OCI-LY1 (cell line): ENCODE data around the gene COX19.

Experiments
- H2AFZ ChIP-seq: fragments of 200-600 bp; sonication (generic), shearing (Covaris generic); 2 replicates; pipeline ENCODE4 v1.6.0; 2014; ENCODE audit warnings: antibody characterized with exemption, mild to moderate bottlenecking, low read length
- H3F3A ChIP-seq: fragments of 200-600 bp; sonication (generic), shearing (Covaris generic); 2 replicates; pipeline ENCODE4 v1.6.0; 2014; ENCODE audit warnings: mild to moderate bottlenecking, antibody characterized with exemption, low read length, moderate library complexity; ENCODE audit not compliant: insufficient read depth
- H3K27ac ChIP-seq: fragments of 200-600 bp; sonication (generic); 2 replicates; pipeline ENCODE4 v1.5.1; 2014; ENCODE audit warnings: low read length, mixed run types, mild to moderate bottlenecking, low read depth; ENCODE audit not compliant: poor library complexity, severe bottlenecking
- H3K27me3 ChIP-seq: fragments of 200-600 bp; sonication (generic); 2 replicates; pipeline ENCODE4 v1.6.0; 2014; ENCODE audit warnings: antibody characterized with exemption, mild to moderate bottlenecking, low read length, moderate library complexity; ENCODE audit not compliant: insufficient read depth
- H3K36me3 ChIP-seq: fragments of 200-600 bp; sonication (generic); 2 replicates; pipeline ENCODE4 v1.6.1; 2014; ENCODE audit warnings: mild to moderate bottlenecking, antibody characterized with exemption, low read length, moderate library complexity, mixed read lengths; ENCODE audit not compliant: insufficient read depth
- H3K4me1 ChIP-seq: fragments of 200-600 bp; sonication (generic); 2 replicates; pipeline ENCODE4 v1.5.1; 2014; ENCODE audit warnings: mild to moderate bottlenecking, low read length, moderate library complexity; ENCODE audit not compliant: insufficient read depth, severe bottlenecking
- H3K4me2 ChIP-seq: fragments of 200-600 bp; sonication (generic), shearing (Covaris generic); 2 replicates; pipeline ENCODE4 v1.6.1; 2014; ENCODE audit warnings: low read length
- H3K4me3 ChIP-seq: fragments of 200-600 bp; sonication (generic); 2 replicates; pipeline ENCODE4 v1.5.1; 2014; ENCODE audit warnings: low read length, low read depth, mild to moderate bottlenecking, mixed read lengths; ENCODE audit not compliant: poor library complexity, severe bottlenecking
- H3K79me2 ChIP-seq: fragments of 200-600 bp; shearing (Covaris generic); 2 replicates; pipeline ENCODE4 v1.6.1; 2016; ENCODE audit warnings: mixed run types, low read length, mixed read lengths; ENCODE audit not compliant: insufficient read depth
- H3K9ac ChIP-seq: fragments of 200-600 bp; sonication (generic), shearing (Covaris generic); 2 replicates; pipeline ENCODE4 v1.6.1; 2014; ENCODE audit warnings: mild to moderate bottlenecking, low read length, mixed read lengths
- H3K9me2 ChIP-seq: fragments of 200-600 bp; sonication (generic), shearing (Covaris generic); 2 replicates; pipeline ENCODE4 v1.6.1; 2014; ENCODE audit warnings: low read depth, mild to moderate bottlenecking, low read length, mixed read lengths
- H3K9me3 ChIP-seq: fragments of 200-600 bp; shearing (Covaris generic); 2 replicates; pipeline ENCODE4 v1.6.1; 2014; ENCODE audit warnings: low read length, mixed read lengths
- H4K20me1 ChIP-seq: fragments of 200-600 bp; sonication (generic), shearing (Covaris generic); 2 replicates; pipeline ENCODE4 v1.6.0; 2016; ENCODE audit warnings: mild to moderate bottlenecking, low read length; ENCODE audit not compliant: insufficient read depth
- EZH2 ChIP-seq: fragments of 200-600 bp; sonication (generic), shearing (Covaris generic); IDR thresholded peaks from 2 replicates; pipeline ENCODE4 v1.8.0; 2017; ENCODE audit warnings: borderline replicate concordance, mixed run types, mild to moderate bottlenecking, antibody characterized with exemption, low read length, moderate library complexity, mixed read lengths
- TF ChIP-seq, protein P1 (sequence below): fragments of 200-600 bp; sonication (generic), shearing (Covaris generic); IDR thresholded peaks from 2 replicates; pipeline ENCODE4 v1.5.1; 2017; ENCODE audit warnings: mild to moderate bottlenecking, antibody characterized with exemption, low read length, moderate library complexity, mixed read lengths

The COX19 gene

DNA sequence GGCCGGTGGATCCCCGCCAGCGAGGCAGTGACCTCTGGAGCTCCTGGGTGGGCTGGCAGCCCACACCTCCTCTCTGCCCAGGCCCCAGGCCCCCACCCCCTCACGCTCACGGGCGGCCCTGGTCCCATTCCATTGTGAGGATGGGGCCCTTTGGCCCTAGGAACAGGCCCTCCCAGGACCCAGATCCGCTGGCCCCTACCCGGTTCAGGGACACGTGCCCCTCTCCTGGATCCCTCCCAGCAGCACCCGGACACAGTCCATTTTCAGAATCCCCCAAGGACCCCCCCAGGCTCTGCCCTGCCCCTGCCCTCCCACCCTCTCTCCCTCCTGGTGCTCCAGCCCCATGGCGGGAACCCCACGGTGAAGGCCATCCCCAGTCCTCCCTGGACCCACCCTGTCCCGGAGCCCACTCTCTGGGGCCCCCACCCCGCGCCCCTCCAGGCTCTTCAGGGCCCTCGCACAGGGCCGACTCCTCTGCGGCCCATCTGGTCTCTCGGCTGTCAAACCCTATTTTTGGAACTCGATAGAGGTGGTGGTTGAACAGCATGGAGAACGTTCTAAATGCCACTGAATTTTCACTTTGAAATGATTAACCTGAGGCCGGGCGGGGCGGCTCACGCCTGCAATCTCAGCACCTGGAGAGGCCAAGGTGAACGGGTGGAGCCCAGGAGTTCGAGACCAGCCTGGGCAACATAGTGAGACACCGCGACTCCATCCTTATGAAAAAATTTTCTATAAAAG lies 28.9 kb downstream of the COX19 start:
- H3F3A ChIP-seq: no peaks in the 10 kb centered on the region
- H3K79me2 ChIP-seq: no peaks in the 10 kb centered on the region
- H3K36me3 ChIP-seq: no peaks in the 10 kb centered on the region
- TF ChIP-seq, protein P1, sequence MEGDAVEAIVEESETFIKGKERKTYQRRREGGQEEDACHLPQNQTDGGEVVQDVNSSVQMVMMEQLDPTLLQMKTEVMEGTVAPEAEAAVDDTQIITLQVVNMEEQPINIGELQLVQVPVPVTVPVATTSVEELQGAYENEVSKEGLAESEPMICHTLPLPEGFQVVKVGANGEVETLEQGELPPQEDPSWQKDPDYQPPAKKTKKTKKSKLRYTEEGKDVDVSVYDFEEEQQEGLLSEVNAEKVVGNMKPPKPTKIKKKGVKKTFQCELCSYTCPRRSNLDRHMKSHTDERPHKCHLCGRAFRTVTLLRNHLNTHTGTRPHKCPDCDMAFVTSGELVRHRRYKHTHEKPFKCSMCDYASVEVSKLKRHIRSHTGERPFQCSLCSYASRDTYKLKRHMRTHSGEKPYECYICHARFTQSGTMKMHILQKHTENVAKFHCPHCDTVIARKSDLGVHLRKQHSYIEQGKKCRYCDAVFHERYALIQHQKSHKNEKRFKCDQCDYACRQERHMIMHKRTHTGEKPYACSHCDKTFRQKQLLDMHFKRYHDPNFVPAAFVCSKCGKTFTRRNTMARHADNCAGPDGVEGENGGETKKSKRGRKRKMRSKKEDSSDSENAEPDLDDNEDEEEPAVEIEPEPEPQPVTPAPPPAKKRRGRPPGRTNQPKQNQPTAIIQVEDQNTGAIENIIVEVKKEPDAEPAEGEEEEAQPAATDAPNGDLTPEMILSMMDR: no peak
- no peak for TF ChIP-seq EZH2
- H3K9me3 ChIP-seq: no peaks in the 10 kb centered on the region
- no peak overlapping the region for H2AFZ ChIP-seq
- no peak overlapping the region for H3K4me2 ChIP-seq
- no peaks in the 10 kb centered on the region for H3K27me3 ChIP-seq
- no peak overlapping the region for H3K9ac ChIP-seq
- no peak overlapping the region for H3K4me3 ChIP-seq
- H3K27ac ChIP-seq: no peak overlapping the region
- no peaks in the 10 kb centered on the region for H3K4me1 ChIP-seq
- no peaks in the 10 kb centered on the region for H4K20me1 ChIP-seq
- no peaks in the 10 kb centered on the region for H3K9me2 ChIP-seq

DNA sequence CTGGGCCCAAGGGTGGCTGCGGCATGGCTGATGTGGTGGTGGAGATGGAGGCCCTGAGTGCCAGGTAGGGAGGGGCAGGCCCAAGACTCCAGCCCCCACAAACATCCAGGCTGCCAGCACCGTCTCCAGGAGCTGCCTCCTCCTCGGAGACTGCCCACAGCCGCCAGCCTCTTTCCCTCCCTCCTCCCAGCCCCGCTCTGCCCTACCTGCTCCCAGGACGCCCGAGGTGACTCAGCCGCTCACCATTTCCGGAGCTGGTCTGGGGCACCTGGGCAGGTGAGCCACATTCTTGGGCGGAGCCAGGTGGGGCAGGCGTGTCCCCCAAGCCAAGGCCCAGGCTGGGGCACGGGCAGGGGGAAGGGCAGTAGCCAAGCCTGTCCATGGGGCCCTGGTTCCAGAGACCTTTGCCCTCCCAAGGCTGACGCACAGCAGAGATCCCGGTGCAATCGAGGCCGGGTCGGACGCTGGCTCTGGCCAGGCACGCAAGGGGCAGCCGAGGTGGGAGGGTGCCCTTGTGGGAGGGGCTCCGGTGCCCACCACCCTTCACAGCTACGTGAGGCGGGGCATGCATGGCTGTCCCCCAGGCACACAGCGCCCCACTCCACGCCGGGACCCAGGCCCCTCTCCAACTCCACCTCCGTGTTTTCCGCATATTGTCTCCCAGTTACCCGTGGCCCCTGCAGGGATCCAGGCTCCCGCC lies 29.6 kb downstream of the COX19 start:
- Histone ChIP-seq H3F3A (no peaks in the 10 kb centered on the region), H2AFZ (no peak overlapping the region), H3K9ac (no peak overlapping the region), H3K4me3 (no peak overlapping the region), H3K4me1 (no peaks in the 10 kb centered on the region), H3K9me3 (0 out of 2 replicates have a peak, but pooled peaks cover 2% of the 10 kb centered on the region), H3K9me2 (no peaks in the 10 kb centered on the region), H3K36me3 (no peaks in the 10 kb centered on the region), H3K27ac (no peak overlapping the region), H3K4me2 (no peak overlapping the region), H4K20me1 (no peaks in the 10 kb centered on the region), H3K79me2 (no peaks in the 10 kb centered on the region), H3K27me3 (no peaks in the 10 kb centered on the region; the same call in 1 of the 2 replicates)
- TF ChIP-seq, protein P1: no peak
- TF ChIP-seq EZH2: no peak

DNA sequence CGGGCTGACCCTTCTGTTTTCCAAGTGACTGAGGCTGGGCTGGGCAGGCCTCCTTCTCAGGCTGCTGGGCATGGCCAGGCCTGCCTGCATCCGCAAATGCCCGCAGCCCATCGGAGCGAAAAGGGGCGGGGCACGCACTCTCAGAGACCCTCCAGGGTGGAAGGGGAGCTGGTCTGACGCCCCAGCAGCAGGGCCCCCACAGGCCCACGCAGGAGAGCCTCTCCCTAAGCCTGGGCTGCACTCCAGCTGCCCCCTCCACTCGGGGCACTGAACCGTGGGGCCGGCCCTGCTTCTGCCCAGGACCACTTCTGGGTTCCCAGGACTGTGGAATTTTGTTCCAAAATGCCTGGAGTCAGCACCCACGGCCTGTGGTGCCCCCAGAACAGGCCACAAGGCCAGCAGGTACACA lies 30.2 kb downstream of the COX19 start:
- TF ChIP-seq EZH2: no peak
- TF ChIP-seq, protein P1: no peak
- Histone ChIP-seq H3K9me2 (no peaks in the 10 kb centered on the region), H3F3A (no peaks in the 10 kb centered on the region), H2AFZ (no peak overlapping the region), H3K27ac (no peak overlapping the region), H3K9ac (no peak overlapping the region), H3K4me1 (no peaks in the 10 kb centered on the region), H3K9me3 (0 out of 2 replicates have a peak, but pooled peaks cover 6% of the 10 kb centered on the region), H3K27me3 (no peaks in the 10 kb centered on the region; the same call in 1 of the 2 replicates), H3K36me3 (no peaks in the 10 kb centered on the region; the same call in 1 of the 2 replicates), H3K79me2 (no peaks in the 10 kb centered on the region), H4K20me1 (no peaks in the 10 kb centered on the region), H3K4me2 (no peak overlapping the region), H3K4me3 (no peak overlapping the region)
